Liver (tissue), 9 donors: Measurements from ENCODE around the gene ADCY10. TPM values are rescaled to one million over a fixed set of nuclear protein-coding genes. Genes with fewer than 3 reads are reported as not detected.

Experiments
- DNase-seq: peaks from one replicate; pipeline ENCODE4 v3.0.0-alpha.2; 2017; ENCODE audit warnings: low spot score
- H3K27ac ChIP-seq, 2 donors: one replicate each; pipeline ENCODE4 v1.7.0; 2013; ENCODE audit warnings: inconsistent platforms in 2 of 2, low read length in 2 of 2, control low read depth in 1 of 2, low read depth in 1 of 2, mild to moderate bottlenecking in 1 of 2
- H3K27me3 ChIP-seq, 4 donors: one replicate each; pipeline versions ENCODE4 v1.6.1 to v1.7.0; 2013; ENCODE audit warnings: low read length in 3 of 4, inconsistent platforms in 1 of 4, mild to moderate bottlenecking in 1 of 4, moderate library complexity in 1 of 4; ENCODE audit not compliant: control insufficient read depth in 4 of 4, insufficient read depth in 4 of 4
- H3K36me3 ChIP-seq, 4 donors: one replicate each; pipeline versions ENCODE4 v1.6.1 to v1.7.0; 2013; ENCODE audit warnings: low read length in 3 of 4, mild to moderate bottlenecking in 3 of 4, low read depth in 1 of 4, moderate library complexity in 1 of 4; ENCODE audit not compliant: control insufficient read depth in 4 of 4, insufficient read depth in 3 of 4
- H3K4me1 ChIP-seq, 4 donors: one replicate each; pipeline versions ENCODE4 v1.6.1 to v1.7.0; 2013; ENCODE audit warnings: low read length in 3 of 4, mild to moderate bottlenecking in 3 of 4, moderate library complexity in 1 of 4; ENCODE audit not compliant: control insufficient read depth in 4 of 4, insufficient read depth in 4 of 4
- H3K4me3 ChIP-seq, 3 donors: one replicate each; pipeline versions ENCODE4 v1.6.1 to v1.7.0; 2013; ENCODE audit warnings: low read length in 3 of 3, control low read depth in 1 of 3, low read depth in 1 of 3, mild to moderate bottlenecking in 1 of 3
- H3K9ac ChIP-seq, 2 donors: one replicate each; pipeline ENCODE4 v1.7.0; 2013; ENCODE audit warnings: low read length in 2 of 2, mild to moderate bottlenecking in 2 of 2, moderate library complexity in 2 of 2, control low read depth in 1 of 2, low read depth in 1 of 2
- H3K9me3 ChIP-seq, 4 donors: one replicate each; pipeline versions ENCODE4 v1.6.1 to v1.7.0; 2013; ENCODE audit warnings: low read length in 3 of 4; ENCODE audit not compliant: control insufficient read depth in 4 of 4
- ATF3 ChIP-seq: IDR thresholded peaks from 2 replicates; pipeline ENCODE4 v1.6.1; 2016; ENCODE audit warnings: antibody characterized with exemption
- CTCF ChIP-seq: fragments of 150-350 bp; IDR thresholded peaks from 2 replicates; pipeline ENCODE4 v1.5.1; 2017; ENCODE audit warnings: improper control_type of control experiment, low read depth, low read length; ENCODE audit not compliant: missing input control
- EGR1 ChIP-seq, 2 donors: IDR thresholded peaks; 2 replicates each; pipeline ENCODE4 v1.6.1; 2016 to 2018; ENCODE audit warnings: antibody characterized with exemption in 2 of 2, low read depth in 2 of 2
- FOXA1 ChIP-seq: IDR thresholded peaks from 2 replicates; pipeline ENCODE4 v1.6.1; 2016; ENCODE audit warnings: antibody characterized with exemption
- FOXA2 ChIP-seq: IDR thresholded peaks from 2 replicates; pipeline ENCODE4 v1.6.1; 2016; ENCODE audit warnings: antibody characterized with exemption
- GABPA ChIP-seq, 2 donors: IDR thresholded peaks in 1 of 2; conservative IDR thresholded peaks in 1 of 2; 2 replicates each; pipeline ENCODE4 v1.6.1; 2016; ENCODE audit warnings: antibody characterized with exemption in 2 of 2, mild to moderate bottlenecking in 1 of 2, moderate library complexity in 1 of 2
- HNF4A ChIP-seq, 2 donors: conservative IDR thresholded peaks; 2 replicates each; pipeline ENCODE4 v1.6.1; 2016; ENCODE audit warnings: antibody characterized with exemption in 2 of 2, mild to moderate bottlenecking in 2 of 2
- HNF4G ChIP-seq: IDR thresholded peaks from 2 replicates; pipeline ENCODE4 v1.6.1; 2016; ENCODE audit warnings: antibody characterized with exemption
- JUND ChIP-seq, 2 donors: IDR thresholded peaks; 2 replicates each; pipeline ENCODE4 v1.6.1; 2016; ENCODE audit warnings: antibody characterized with exemption in 2 of 2
- NR2F2 ChIP-seq: IDR thresholded peaks from 2 replicates; pipeline ENCODE4 v1.6.1; 2016; ENCODE audit warnings: antibody characterized with exemption
- RAD21 ChIP-seq, 2 donors: IDR thresholded peaks; 2 replicates each; pipeline ENCODE4 v1.6.1; 2016; ENCODE audit warnings: antibody characterized with exemption in 2 of 2, mild to moderate bottlenecking in 2 of 2
- RXRA ChIP-seq, 2 donors: IDR thresholded peaks; 2 replicates each; pipeline ENCODE4 v1.6.1; 2017 to 2018; ENCODE audit warnings: antibody characterized with exemption in 2 of 2, mild to moderate bottlenecking in 1 of 2
- SP1 ChIP-seq: IDR thresholded peaks from 2 replicates; pipeline ENCODE4 v1.6.1; 2018; ENCODE audit warnings: antibody characterized with exemption, mild to moderate bottlenecking
- TAF1 ChIP-seq: conservative IDR thresholded peaks from 2 replicates; pipeline ENCODE4 v1.6.1; 2016; ENCODE audit warnings: antibody characterized with exemption, mild to moderate bottlenecking
- YY1 ChIP-seq: IDR thresholded peaks from 2 replicates; pipeline ENCODE4 v1.6.1; 2016; ENCODE audit warnings: antibody characterized with exemption, mild to moderate bottlenecking
- ZBTB33 ChIP-seq: IDR thresholded peaks from 2 replicates; pipeline ENCODE4 v1.6.1; 2016; ENCODE audit warnings: antibody characterized with exemption
- WGBS: extraction: QIAGEN DNeasy Blood & Tissue Kit; methylation state at CpG from one replicate; pipeline ENCODE4 v1.1.7; 2013; 5-methylcytosine and 5-hydroxymethylcytosine counted together
- polyA plus RNA-seq, 2 donors: library from polyadenylated mRNA; stranded (reverse) in 1 of 2; unstranded in 1 of 2; fragments of 200-250 nt in 1 of 2; fragments of >200 nt in 1 of 2; fragmentation: Nextera tagmentation in 1 of 2; extraction: Ambion mirVana in 1 of 2; gene quantifications; one replicate each; pipeline versions ENCODE4 v1.2.1 to v1.2.3, GENCODE V29; 2013 to 2015
- total RNA-seq, 2 donors: library from RNA; depleted of rRNA; stranded (reverse); fragments of >200 nt; gene quantifications; one replicate each; pipeline ENCODE4 v1.2.3, GENCODE V29; 2014
- TF ChIP-seq, protein P1 (sequence below): IDR thresholded peaks from 2 replicates; pipeline ENCODE4 v1.6.1; 2016; ENCODE audit warnings: antibody characterized with exemption, mild to moderate bottlenecking
- TF ChIP-seq, protein P2 (sequence below): IDR thresholded peaks from 2 replicates; pipeline ENCODE4 v1.6.1; 2016; ENCODE audit warnings: antibody characterized with exemption
- donor health status: healthy.
- donor health status: healthy.
- donor health status: healthy.
- donor health status: healthy.
- donor health status: healthy.

The ADCY10 gene
- total and polyA plus RNA-seq, 4 donors, result 0.89 to 4.7 (median 2.3) TPM

DNA sequence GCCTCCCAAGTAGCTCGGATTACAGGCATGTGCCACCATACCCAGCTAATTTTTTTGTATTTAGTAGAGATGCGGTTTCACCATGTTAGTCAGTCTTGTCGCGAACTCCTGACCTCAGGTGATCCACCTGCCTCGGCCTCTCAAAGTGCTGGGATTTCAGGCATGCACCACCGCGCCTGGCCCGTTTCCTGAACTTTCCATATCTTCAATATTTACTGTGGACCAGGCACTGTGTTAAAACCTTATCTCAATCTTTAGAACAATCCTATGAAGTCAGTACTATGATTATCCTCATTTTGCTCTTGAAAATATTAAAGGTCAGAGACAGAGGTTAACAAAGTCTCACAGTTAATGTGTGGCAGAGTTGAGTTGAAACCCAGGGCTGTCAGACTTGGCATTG lies 1.6 kb upstream of the ADCY10 start:
- TF ChIP-seq ATF3 (no peak), GABPA (IDR thresholded peaks at IDR 0.05 in 1 of 2, conservative IDR thresholded peaks at IDR 0.05 in 1 of 2) (no peak), HNF4G (no peak), YY1 (peak; percentile 15), JUND (IDR thresholded peaks at IDR 0.05) (peak in 1 of 2 donors; percentile 29), CTCF (no peak), FOXA1 (no peak), FOXA2 (peak; percentile 32), RXRA (IDR thresholded peaks at IDR 0.05) (peak; percentile 79 to 81), EGR1 (IDR thresholded peaks at IDR 0.05; ENCODE audit: low read depth in 2 of 2) (no peak), SP1 (peak; percentile 51), ZBTB33 (no peak), NR2F2 (peak; percentile 62), RAD21 (IDR thresholded peaks at IDR 0.05) (no peak), TAF1 (no peak), HNF4A (conservative IDR thresholded peaks at IDR 0.05) (peak; percentile 10 to 22)
- TF ChIP-seq, protein P1, sequence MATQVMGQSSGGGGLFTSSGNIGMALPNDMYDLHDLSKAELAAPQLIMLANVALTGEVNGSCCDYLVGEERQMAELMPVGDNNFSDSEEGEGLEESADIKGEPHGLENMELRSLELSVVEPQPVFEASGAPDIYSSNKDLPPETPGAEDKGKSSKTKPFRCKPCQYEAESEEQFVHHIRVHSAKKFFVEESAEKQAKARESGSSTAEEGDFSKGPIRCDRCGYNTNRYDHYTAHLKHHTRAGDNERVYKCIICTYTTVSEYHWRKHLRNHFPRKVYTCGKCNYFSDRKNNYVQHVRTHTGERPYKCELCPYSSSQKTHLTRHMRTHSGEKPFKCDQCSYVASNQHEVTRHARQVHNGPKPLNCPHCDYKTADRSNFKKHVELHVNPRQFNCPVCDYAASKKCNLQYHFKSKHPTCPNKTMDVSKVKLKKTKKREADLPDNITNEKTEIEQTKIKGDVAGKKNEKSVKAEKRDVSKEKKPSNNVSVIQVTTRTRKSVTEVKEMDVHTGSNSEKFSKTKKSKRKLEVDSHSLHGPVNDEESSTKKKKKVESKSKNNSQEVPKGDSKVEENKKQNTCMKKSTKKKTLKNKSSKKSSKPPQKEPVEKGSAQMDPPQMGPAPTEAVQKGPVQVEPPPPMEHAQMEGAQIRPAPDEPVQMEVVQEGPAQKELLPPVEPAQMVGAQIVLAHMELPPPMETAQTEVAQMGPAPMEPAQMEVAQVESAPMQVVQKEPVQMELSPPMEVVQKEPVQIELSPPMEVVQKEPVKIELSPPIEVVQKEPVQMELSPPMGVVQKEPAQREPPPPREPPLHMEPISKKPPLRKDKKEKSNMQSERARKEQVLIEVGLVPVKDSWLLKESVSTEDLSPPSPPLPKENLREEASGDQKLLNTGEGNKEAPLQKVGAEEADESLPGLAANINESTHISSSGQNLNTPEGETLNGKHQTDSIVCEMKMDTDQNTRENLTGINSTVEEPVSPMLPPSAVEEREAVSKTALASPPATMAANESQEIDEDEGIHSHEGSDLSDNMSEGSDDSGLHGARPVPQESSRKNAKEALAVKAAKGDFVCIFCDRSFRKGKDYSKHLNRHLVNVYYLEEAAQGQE, result no peak
- TF ChIP-seq, protein P2, sequence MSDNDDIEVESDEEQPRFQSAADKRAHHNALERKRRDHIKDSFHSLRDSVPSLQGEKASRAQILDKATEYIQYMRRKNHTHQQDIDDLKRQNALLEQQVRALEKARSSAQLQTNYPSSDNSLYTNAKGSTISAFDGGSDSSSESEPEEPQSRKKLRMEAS, result peak; percentile 32
- Histone ChIP-seq H3K27ac (peak overlapping the region; percentile 81 to 91), H3K27me3 (no peaks in the 10 kb centered on the region), H3K9ac (peak overlapping the region in 1 of 2 donors; percentile 35), H3K36me3 (peaks cover 0 to 8% (median 0%) of the 10 kb centered on the region in 4 donors), H3K9me3 (no peaks in the 10 kb centered on the region), H3K4me3 (no peak overlapping the region), H3K4me1 (peaks cover 8 to 59% (median 31%) of the 10 kb centered on the region in 4 donors)
- WGBS, result 44% methylated on average over 8 of the region's 8 CpGs
- DNase-seq, result no peak
